Activated effector memory CD4-positive, alpha-beta T cell treated with anti-CD3 and anti-CD28 coated beads, Interleukin-2, amount 50 U/mL, for 16 hours (primary cell): ENCODE data around the gene DNAAF3.
A peak's percentile ranks its signal among the peaks of the same experiment; 100 is the strongest.
"Not testable (repeated sequence)": the region's sequence is repeated elsewhere in the genome, so short reads cannot be mapped to it uniquely, and the experiment has no call there.

Source experiments
- DNase-seq: peaks from one replicate; pipeline ENCODE4 v3.0.0-alpha.2; 2020

The DNAAF3 gene

GRCh38 chr19:55166530-55167268, at the start of gene DNAAF3:
DNAAF3 (minus strand) TSS chr19:55166613; CDS start chr19:55166413, 200 bp downstream.
- peak; percentile 86 for DNase-seq

GRCh38 chr19:55213547-55213946, 47.1 kb upstream of the DNAAF3 start:
- no peak for DNase-seq

- DNase-seq, result peak; percentile 78
Observed at GRCh38 chr19:55212447-55212846, 46.0 kb upstream of the DNAAF3 start.

- DNase-seq, result no peak
Observed at GRCh38 chr19:55209693-55210472, 43.5 kb upstream of the DNAAF3 start.

- DNase-seq, result no peak
Observed at GRCh38 chr19:55208880-55209692, 42.7 kb upstream of the DNAAF3 start, which contains the start of gene PTPRH. PTPRH (minus strand) TSS chr19:55209501; CDS start chr19:55209433, 68 bp downstream.

GRCh38 chr19:55206664-55207500, 40.5 kb upstream of the DNAAF3 start:
- DNase-seq, result peak; percentile 78

- DNase-seq, result not testable (repeated sequence)
Observed at GRCh38 chr19:55202199-55202598, 35.8 kb upstream of the DNAAF3 start.

GRCh38 chr19:55199620-55200204, 33.3 kb upstream of the DNAAF3 start:
- DNase-seq, result no peak

- DNase-seq, result no peak
Observed at GRCh38 chr19:55198651-55199050, 32.2 kb upstream of the DNAAF3 start.

GRCh38 chr19:55197528-55197927, 31.1 kb upstream of the DNAAF3 start:
- no peak for DNase-seq

GRCh38 chr19:55196803-55197202, 30.4 kb upstream of the DNAAF3 start:
- DNase-seq, result no peak

- DNase-seq, result no peak
Observed at GRCh38 chr19:55193481-55193880, 27.1 kb upstream of the DNAAF3 start.

GRCh38 chr19:55189403-55189835, 23.0 kb upstream of the DNAAF3 start:
- no peak for DNase-seq

GRCh38 chr19:55188625-55189024, 22.2 kb upstream of the DNAAF3 start:
- no peak for DNase-seq

GRCh38 chr19:55186080-55186479, 19.7 kb upstream of the DNAAF3 start:
- no peak for DNase-seq

GRCh38 chr19:55181740-55182139, 15.3 kb upstream of the DNAAF3 start:
- DNase-seq, result no peak

GRCh38 chr19:55179606-55180484, 13.4 kb upstream of the DNAAF3 start, which contains the start of gene SYT5:
SYT5 (minus strand) TSS chr19:55180289; CDS start chr19:55179041, 1,248 bp downstream.
- peak; percentile 88 for DNase-seq

- peak; percentile 97 for DNase-seq
Observed at GRCh38 chr19:55178781-55179599, 12.6 kb upstream of the DNAAF3 start.

- DNase-seq, result no peak
Observed at GRCh38 chr19:55176076-55176475, 9.7 kb upstream of the DNAAF3 start.
